ENCODE measurements around the gene ALDH18A1.
"Not testable (repeated sequence)": the region's sequence is repeated elsewhere in the genome, so short reads cannot be mapped to it uniquely, and the experiment has no call there.

The ALDH18A1 gene

DNA sequence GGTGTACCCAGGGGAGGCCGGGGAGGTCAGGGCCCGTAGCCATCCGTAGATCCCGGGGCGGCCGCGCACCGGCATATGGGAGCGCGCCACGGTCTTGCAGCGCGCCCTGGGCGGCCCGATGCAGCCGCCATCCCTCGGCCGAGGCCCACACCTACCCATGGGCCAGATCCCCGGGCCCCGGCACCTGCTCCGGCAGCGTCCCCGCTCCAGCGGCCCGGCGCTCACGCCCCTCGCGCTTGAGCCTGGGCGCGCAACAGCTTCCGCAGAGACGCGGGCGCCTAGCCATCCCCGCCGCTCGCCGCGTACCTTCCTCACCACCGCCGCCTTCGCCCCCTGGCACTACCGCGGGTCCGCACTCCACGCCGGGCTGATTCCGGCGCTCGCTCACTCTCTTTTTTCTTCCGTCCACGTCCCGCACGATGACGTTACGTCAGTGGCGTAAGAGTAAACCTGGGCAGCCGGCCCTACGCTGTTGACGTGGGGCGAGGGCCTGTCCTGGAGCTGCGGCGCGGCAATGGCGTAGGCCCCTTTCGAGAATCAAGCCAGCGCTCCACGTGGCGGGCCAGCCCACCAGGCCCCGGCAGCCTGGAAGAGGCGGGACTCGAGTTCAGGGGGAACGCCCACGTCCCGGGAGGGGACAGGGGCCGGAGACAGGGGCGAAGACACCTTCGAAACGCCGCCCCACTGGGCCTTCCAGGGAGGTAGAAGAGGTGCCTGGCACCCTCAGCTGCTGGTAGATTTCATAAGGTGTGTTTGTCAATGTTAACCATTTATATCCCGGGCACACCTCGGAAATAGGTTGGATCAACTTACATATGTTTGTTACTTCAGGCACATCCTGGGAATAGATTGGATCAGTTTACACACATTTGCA, at the start of gene ALDH18A1:
TSS of gene ALDH18A1 (minus strand) at position 421 of the 874 bp plus-strand sequence. CDS start 3,334 bp downstream, outside the sequence.
- DNase-seq, result peak; percentile 77 to 87 (median 85)

DNA sequence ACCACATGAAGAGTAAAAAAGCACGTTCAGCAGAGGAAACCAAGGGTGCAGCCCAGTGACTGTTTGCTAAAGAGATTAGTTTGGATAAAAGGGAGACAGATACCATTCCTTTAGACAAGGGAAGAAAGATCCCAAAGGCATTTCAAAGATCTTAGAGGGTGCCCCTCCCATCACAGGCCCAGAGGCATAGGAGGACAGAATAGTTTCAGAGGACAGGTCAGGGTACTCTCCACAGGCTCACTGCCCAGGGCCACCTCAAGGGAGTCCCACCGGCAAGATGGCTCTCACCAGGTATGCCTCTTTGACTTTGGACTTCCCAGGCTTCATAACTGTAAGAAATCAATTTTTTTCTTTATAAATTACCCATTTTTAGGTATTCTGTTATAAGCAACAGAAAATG, 41.9 kb upstream of the ALDH18A1 start:
- DNase-seq, result no peak

DNA sequence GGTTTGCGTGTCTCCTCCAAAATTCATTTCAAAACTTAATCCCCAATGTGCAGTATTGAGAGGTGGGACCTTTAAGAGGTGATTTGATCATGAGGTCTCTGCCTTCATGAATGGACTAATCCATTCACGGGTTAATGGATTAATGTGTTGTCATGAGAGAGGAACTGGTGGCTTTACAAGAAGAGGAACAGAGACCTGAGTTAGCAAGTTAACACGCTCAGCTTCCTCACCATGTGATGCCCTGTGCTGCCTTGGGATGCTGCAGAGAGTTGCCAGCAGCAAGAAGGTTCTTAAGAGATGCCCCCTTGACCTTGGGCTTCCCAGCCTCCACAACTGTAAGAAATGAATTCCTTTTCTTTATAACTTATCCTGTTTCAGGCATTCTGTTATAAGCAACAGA, 40.9 kb upstream of the ALDH18A1 start:
- DNase-seq, result peak; percentile 66 to 76 (median 71)

DNA sequence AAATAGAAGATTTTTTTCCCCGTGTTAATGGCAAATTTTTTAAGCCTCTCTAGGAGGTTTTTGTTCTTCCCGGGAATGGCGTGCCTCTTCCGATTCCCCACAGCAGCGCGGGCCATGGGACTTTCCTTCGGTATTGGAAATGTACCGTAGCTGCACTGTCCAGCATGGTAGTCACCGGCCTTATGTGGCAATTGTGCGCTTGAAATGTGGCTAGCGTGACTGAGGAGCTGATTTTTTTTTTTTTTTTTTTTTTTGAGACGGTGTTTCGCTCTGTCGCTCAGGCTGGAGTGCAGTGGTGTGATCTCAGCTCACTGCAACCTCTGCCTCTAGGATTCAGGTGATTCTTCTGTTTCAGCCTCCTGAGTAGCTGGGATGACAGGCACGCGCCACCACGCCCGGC, 38.2 kb upstream of the ALDH18A1 start:
- no peak for DNase-seq

DNA sequence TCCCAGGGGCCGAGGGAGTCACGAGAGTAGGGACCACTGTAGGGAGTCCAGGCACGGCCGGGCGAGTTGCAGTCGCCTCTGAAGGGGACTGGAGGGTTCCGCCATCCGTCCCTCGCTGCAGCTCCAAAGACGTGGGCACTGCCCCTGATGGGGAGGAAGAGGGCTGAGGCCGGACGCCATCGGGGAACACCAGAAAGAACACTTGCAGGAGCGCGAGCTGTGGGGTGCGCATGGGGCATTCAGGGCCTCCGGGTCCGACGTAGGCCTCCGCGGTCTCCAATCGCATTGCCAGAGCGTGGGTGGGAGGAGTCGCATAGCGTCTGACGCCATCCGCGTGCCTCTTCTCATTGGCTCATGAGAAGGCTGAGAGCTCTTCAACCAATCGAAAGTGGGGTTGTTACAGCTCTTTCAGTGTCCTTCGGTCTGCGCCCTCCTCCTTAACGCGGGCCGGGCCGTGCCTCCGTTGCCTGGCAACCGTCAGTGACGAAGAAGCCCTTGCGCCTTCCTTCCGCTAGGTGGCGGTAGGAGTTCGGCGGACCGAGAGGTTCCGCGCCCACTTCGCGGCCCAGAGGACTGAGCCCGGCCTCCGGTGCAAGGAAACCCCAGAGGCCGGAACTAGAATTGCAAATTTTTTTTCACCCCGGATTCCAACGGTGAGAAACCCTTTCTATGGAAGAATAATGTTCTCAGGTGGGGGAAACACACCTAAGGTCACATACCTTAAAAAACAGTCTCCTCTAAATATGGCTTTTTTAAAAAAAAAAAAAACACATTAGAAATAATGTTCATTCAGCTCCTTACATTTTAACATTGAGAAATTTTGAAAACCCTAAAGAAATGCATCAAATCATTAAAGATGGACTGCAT, 37.4 kb upstream of the ALDH18A1 start, which contains the start of gene TCTN3:
TSS of gene TCTN3 (minus strand) at position 260 of the 867 bp plus-strand sequence. CDS start at position 232, 28 bp downstream.
- peak; percentile 99 to 100 (median 100) for DNase-seq

DNA sequence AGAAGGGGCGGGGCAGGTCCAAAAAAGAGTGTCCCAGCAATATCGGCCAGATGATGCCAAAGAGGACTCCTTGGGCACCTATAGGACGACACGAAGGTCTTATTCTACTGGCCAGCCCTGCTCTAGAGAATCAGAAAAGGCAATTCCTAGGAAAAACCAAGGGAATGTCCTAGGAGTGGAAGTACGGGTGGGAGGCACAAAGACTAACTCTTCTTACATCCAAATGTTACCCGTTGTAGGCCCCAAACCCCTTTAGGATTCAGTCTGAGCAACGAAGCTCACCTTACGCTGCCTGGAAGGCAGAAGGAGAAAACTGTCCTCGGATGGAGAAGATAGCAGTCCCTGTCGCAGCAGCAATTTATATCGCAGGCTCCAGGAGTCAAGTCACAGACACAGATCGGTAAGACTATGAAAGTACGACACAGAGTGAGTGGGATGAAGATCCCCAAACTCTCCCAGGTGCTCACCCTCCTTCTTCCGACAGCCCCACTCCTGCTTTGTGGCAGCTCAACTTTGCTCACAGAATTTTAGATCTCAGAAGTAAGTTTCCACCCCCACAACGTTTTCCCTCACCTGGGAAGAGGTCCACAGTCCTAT, 36.7 kb upstream of the ALDH18A1 start:
- DNase-seq, result no peak

DNA sequence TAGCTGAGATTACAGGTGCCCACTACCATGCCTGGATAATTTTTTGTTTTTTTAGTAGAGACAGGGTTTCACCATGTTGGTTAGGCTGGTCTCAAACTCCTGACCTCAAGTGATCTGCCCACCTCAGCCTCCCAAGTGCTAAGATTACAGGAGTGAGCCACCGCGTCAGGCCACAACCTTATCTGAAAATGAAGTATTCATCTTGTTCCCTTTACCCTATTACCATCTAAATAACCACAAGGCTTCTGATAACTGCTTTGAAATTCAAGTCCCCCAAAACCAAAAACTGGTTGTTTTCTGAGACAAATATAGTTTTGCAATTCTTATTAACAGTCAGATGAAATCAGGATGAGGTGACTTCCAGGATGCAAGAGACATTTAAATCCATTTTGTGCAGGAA, 34.8 kb upstream of the ALDH18A1 start:
- no peak for DNase-seq

DNA sequence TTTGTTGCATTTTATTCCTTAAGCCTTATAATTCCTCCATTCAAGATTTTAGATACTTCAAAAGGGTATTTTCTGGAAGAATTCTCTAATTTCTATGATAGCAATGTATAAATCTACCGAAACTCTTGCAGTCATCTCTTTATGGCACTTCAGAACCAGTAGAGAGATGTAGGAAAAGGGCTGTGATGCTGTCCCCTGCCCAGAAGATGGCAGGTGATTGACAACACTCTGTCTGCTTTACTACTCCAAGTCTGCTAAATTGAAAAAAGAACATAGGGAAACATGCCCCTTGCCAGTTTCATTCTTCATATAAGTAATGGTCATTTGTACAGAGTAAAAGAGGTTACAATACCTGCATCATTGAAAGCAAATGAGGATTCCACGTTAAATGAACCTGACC, 32.1 kb upstream of the ALDH18A1 start:
- DNase-seq, result no peak

DNA sequence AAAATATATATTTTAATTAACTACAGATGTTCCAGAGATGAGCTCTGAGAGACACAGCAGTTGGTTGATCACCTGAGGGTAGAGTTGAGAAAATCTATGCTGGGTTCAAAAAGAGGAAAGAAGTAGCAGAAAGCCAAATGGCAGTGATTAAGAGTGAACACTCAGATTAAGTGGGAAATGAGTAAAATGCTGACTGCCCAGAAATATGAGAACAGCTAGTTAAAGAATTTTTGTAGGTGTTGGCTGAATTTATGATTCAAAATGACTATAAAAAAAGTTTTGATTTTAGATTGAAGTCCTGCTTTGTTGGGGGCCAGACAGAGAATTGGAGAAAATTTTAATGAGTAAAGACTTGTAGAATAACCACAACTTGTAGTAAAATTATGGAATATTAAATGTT, 27.5 kb upstream of the ALDH18A1 start:
- DNase-seq, result no peak

DNA sequence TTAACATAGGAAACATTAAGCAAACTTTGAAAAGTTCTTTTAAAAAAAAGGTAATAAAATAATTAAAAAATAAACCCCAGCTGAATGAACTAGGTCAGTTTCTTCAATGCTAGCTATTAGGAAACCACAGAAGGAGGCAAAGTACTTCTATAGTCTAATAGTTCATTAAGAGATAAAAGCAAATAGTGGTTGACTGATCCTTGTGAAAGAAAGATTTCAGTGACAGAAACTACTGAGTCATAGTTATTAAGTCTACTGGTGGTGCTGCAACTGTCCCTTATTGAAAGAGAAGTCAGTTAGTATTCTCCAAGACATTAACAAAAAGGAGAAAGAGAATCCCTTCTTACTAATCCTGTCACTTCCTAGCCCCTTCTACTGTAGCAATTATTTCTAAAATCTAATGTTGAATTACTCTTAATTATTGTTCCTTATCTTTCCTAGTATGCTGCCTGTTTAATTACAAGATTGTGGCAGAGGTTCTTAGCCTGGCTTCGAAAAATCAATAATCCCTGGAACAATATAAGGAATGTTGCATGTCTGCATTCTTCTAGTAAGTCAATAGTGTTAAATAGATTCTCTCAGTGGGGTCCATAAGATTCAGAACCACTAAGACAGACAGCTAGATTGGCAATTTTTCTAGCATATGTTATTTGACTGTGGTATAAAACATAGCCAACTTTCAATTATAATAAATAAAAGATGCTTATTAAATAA, 19.0 kb upstream of the ALDH18A1 start:
- DNase-seq, result no peak

DNA sequence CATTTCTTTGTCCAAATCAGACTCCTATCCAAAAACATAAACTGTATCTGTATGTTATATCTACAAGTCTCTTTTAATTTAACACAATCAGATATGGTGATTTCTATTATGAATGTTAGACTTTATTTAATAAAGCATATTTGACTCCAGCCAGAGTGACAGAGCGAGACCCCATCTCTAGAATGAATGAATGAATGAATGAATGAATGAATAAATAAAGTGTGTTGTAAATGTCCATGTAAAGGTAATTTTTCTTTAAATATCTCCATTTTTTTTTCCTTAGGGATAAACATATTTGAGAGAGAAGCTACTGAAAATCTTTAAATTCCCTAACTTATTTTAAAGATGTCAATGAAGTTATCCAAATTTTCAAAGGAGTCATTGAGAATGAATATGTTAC, 18.1 kb upstream of the ALDH18A1 start:
- no peak for DNase-seq

DNA sequence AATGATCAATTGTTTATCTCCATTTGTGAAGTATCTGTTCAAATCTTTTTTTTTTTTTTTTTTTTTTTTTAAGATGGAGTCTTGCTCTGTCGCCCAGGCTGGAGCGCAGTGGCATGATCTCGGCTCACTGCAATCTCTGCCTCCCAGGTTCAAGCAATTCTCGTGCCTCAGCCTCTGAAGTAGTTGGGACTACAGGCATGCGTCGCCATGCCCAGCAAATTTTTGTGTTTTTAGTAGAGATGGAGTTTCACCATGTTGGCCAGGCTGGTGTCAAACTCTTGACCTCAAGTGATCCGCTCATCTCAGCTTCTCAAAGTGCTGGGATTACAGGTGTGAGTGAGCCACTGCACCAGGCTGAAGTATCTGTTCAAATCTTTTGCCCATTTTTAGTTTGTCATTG, 16.1 kb upstream of the ALDH18A1 start:
- not testable (repeated sequence) for DNase-seq

DNA sequence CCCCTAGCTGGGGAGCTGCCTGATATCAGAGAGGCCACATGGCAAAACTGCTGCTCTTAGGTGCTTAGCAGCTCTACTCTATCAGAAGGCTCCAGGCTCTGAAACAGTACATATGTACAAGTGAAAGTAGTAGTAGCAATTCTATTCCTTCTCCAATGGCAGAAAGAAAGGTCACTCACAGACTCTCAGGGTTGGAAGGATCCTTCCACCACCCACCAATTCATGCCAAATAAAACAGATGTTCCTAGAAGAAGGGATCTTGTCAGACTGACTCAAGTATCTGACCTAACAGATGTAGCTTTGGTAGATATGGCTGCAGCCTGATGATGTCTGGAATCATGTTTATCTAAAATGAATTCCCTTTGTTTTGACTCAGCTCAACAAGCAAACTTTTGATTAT, 8.0 kb upstream of the ALDH18A1 start:
- DNase-seq, result no peak

DNA sequence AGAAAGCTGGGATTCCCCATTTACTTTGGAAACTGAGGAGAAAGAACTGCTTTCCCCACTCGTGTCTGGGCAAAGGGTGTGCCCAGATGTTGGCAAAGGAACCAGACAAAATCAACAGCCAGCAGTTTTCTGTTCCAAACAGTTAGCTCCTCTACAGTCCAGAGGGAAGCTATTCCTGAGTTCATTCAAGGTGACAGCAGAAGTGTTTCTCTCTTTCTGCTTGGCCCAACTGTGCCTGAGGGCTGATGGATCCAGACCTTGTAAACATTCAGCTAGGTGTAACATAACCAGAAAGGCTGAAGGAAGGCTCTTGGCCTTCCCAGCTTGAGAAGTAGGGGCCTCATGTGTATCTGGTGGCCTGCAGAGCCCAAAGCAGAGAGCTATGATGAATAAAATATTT, 7.0 kb upstream of the ALDH18A1 start:
- DNase-seq, result no peak

DNA sequence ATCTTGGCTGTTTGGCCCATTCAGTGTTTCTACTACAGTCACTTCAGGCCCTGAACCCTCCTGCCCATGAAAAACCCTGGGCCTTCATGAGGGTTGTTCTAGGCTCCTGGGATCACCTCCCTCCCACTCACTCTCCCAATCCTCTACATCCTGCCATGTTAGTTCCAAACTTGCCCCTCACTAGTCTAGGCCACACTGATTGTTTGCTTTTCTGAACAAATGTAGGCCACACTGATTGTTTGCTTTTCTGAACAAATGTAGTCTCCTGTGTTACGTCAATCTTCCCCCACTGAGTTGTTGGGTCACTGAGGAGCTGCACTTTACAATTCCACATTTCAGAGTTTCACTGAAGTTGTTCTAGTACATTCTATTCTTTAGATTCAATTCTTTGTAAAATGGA, 5.3 kb upstream of the ALDH18A1 start:
- no peak for DNase-seq

DNA sequence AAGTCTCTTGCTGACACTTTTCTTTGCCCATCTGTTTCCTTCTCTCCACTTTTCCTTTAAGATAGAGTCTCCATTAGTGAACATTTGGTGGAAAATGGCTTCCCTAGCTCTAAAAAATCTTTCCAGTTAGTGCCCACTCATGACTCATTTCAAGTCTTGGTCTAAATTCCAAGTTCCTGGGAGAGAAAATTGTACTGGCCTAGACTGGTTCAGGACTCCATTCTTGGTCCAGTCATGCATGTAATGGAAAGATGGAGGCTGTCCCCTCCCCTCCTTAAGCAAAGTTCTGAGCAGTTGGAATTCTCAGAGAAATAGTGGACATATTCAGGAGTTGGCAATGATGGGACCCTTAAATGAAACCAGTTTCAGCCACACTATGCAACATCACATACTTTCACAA, 3.8 kb upstream of the ALDH18A1 start:
- DNase-seq, result no peak

DNA sequence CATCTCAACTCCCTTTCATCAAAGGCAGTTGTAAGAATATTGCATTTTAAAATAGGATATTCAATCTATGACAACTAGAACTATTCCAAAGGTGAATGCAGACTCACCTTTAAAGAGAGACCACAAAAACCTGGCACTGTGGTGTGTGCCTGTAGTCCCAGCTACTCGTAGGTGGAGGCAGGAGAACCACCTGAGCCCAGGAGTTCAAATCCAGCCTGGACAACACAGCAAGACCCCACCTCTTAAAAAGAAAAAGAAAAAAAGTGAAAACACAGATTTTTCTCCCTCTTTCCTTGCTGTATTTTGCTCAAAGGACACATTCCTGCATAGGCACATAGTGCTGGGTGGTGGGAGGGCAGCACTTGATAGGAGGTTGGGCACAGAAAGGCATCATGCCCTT, 739 bp upstream of the ALDH18A1 start:
- DNase-seq, result no peak

DNA sequence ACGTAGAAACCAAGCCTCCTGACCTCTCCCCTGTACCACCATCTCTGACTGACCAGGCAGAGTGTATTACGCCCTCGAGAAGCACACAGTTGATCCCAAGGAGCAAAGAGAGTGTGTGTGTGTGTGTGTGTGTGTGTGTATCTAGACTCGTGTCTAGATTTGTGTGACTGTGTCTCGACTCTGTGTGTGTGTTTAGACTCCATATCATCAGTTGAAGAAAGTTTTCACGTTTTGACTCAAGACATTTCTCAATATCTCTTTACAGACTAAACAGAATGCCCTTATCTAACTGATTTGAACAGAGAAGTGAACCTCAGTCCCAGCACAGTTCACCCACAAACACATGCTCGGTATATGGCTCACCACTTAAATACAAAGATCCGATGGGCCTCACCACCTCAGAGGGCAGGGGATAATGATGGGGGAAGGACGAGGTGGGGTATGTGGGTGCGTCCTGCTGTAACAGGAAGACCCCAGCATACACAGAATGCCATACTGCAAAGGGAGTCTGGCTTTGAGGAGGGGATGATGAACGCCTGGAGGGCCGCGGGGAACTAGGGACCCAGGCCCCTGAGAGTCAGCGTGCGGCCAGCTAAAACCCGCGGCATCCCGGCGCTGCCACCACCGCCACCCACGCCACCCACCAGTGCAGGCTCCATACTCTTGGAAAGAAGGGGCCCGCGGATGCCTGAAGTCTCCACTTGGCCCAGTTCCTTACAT, 780 bp downstream of the ALDH18A1 start:
- DNase-seq, result peak in 1 of 3 donors; percentile 5

DNA sequence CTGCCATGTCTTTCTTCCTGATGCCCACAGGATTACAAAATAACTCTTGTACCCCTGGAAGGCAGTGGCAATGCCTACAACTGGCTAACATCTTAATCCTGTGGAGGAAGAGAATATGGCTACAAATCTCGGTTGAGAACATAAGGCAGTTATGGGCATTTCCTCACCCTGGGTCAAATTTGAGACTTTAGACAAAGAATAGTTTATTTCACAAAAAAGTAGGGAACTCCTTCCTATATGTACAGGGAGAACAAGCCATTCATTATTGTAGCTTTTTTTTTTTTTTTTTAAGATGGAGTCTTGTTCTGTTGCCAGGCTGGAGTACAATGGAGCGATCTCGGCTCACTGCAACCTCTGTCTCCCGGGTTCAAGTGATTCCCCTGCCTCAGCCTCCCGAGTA, 2.6 kb downstream of the ALDH18A1 start:
- no peak for DNase-seq

DNA sequence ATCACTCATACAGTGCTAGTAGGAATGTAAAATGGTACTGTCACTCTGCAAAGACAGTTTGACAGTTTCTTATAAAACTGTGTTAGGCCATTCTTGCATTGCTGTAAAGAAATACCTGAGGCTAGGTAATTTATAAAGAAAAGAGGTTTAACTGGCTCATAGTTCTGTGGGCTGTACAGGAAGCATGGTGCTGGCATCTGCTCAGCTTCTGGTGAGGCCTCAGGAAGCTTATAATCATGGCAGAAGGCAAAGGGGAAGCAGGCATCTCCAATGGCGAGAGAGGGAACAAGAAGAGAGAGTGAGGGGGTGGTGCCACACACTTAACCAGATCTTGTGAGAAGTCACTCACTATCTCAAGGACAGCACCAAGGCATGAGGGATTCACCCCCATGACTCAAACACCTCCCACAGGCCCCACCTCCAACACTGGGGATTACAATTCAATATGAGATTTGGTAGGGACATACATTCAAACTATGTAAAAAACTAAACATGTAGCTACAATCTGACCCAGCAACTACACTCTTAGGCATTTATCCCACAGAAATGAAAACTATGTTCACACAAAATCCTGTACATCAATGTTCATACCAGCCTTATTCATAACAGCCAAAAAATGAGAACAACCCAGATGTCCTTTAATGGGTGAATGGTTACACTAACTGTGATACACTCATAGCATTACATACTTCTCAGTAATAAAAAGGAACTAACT, 5.0 kb downstream of the ALDH18A1 start:
- peak in 2 of 3 donors; percentile 34 to 35 for DNase-seq

DNA sequence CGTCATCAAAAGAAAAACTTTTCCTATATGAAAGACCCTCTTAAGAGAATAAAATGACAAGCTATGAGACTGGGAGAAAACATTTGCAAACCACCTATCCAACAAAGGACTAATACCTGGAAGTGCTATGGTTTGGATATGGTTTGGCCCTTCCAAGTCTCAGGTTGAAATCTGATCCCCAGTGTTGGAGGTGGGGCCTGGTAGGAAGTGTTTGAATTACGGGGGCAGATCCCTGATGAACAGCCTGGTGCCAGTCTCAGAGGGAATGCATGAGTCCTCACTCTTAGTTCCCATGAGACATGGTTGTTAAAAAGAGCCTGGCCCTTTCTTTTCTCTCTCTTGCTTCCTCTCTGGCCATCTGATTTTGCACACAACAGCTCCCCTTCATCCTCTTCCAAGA, 6.3 kb downstream of the ALDH18A1 start:
- no peak for DNase-seq
